GM10266 (cell line): Measurements from ENCODE around the gene LLGL2.

ENCODE experiments used
- DNase-seq: peaks from one replicate; pipeline ENCODE4 v3.0.0; 2012; ENCODE audit errors: extremely low spot score
- CTCF ChIP-seq: IDR thresholded peaks from 2 replicates; pipeline ENCODE4 v1.5.1; 2012; ENCODE audit warnings: mild to moderate bottlenecking, low read depth; ENCODE audit not compliant: control insufficient read depth, insufficient read depth; ENCODE audit errors: missing control alignments

LLGL2 gene

GRCh38 chr17:75488693-75489510 lies 36.6 kb upstream of the LLGL2 start:
- DNase-seq = no peak
- no peak for TF ChIP-seq CTCF

GRCh38 chr17:75489511-75489955 lies 36.0 kb upstream of the LLGL2 start:
- DNase-seq = no peak
- TF ChIP-seq CTCF = no peak

- TF ChIP-seq CTCF = no peak
Measured at GRCh38 chr17:75490173-75490743, 35.2 kb upstream of the LLGL2 start.

GRCh38 chr17:75490953-75491649 lies 34.4 kb upstream of the LLGL2 start:
- DNase-seq = no peak
- no peak for TF ChIP-seq CTCF

More at GRCh38 chr17:75490173-75490743, 35.2 kb upstream of the LLGL2 start:
- DNase-seq = no peak

GRCh38 chr17:75491680-75492079 lies 33.8 kb upstream of the LLGL2 start:
- no peak for TF ChIP-seq CTCF
- no peak for DNase-seq

- no peak for DNase-seq
- no peak for TF ChIP-seq CTCF
Measured at GRCh38 chr17:75492555-75493168, 32.8 kb upstream of the LLGL2 start.
